BJ (cell line): Measurements from ENCODE around the gene SORBS2. TPM values are rescaled to one million over a fixed set of nuclear protein-coding genes. Genes with fewer than 3 reads are reported as not detected.

Experiments used
- CTCF ChIA-PET: fragments of 350-600 bp; formaldehyde crosslinking; extraction: SDS; loops from one replicate; lab custom pipeline; 2021; ENCODE audit warnings: antibody characterized with exemption, inconsistent platforms; lab: Yijun Ruan, JAX
- POLR2A ChIA-PET: fragments of 300-600 bp; sonication (Branson Sonifier 250); formaldehyde crosslinking; extraction: SDS; loops from one replicate; lab custom pipeline; 2021; ENCODE audit warnings: antibody characterized with exemption; lab: Charles Lee
- DNase-seq: peaks from one replicate; pipeline ENCODE4 v3.0.0-alpha.2; 2011; ENCODE audit warnings: low read depth
- H3K27me3 ChIP-seq: 2 replicates; pipeline ENCODE4 v1.6.0; 2011; ENCODE audit warnings: low read length; ENCODE audit not compliant: control insufficient read depth, insufficient read depth
- H3K36me3 ChIP-seq: 2 replicates; pipeline ENCODE4 v1.5.1; 2011; ENCODE audit warnings: low read length; ENCODE audit not compliant: control insufficient read depth, insufficient read depth
- H3K4me3 ChIP-seq: 2 replicates; pipeline ENCODE4 v1.5.1; 2011; ENCODE audit warnings: low read depth, mild to moderate bottlenecking, control low read depth, low read length
- polyA plus RNA-seq: library from polyadenylated mRNA; depleted of rRNA; stranded (reverse); fragments of >200 nt; gene quantifications from 2 replicates; pipeline ENCODE4 v1.2.3, GENCODE V29; 2011
- TF ChIP-seq, protein P1 (sequence below): IDR thresholded peaks from 2 replicates; pipeline ENCODE4 v1.5.1; 2011; ENCODE audit warnings: low read depth, mild to moderate bottlenecking, control low read depth, inconsistent platforms, low read length, moderate library complexity; ENCODE audit not compliant: insufficient read depth

The SORBS2 gene
- polyA plus RNA-seq, 1 experiment = 9.1 TPM

DNA sequence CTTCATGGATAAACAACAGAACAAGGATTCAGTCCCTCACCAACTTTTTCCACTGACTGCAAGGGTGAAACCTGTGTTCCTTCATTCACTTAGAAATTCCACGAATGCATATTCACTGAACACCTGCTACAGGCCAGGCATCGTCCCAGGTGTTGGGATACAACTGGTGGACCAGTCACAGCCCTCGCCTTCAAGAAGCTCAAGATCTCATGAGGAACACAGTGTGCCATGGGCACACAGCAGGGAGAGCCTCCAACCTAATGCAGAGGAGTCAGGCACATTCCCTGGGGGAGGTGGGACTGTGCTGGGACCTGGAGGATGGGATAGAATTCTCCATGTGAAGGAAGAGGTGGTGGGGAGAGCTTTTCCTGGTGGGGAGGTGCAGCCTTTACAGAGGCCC lies 169.1 kb downstream of the SORBS2 start:
- Histone ChIP-seq H3K36me3 (no peaks in the 10 kb centered on the region), H3K4me3 (no peak overlapping the region), H3K27me3 (peaks cover 6% of the 10 kb centered on the region)
- ChIA-PET POLR2A (no interaction called here), CTCF (interaction anchor here (0.6 to 6.5 kb wide), 3 partner anchors 132 to 395 kb away, joined by 3 to 88 read pairs (median 62); no protein-coding TSS in a partner anchor)
- DNase-seq = no peak
- TF ChIP-seq, protein P1, sequence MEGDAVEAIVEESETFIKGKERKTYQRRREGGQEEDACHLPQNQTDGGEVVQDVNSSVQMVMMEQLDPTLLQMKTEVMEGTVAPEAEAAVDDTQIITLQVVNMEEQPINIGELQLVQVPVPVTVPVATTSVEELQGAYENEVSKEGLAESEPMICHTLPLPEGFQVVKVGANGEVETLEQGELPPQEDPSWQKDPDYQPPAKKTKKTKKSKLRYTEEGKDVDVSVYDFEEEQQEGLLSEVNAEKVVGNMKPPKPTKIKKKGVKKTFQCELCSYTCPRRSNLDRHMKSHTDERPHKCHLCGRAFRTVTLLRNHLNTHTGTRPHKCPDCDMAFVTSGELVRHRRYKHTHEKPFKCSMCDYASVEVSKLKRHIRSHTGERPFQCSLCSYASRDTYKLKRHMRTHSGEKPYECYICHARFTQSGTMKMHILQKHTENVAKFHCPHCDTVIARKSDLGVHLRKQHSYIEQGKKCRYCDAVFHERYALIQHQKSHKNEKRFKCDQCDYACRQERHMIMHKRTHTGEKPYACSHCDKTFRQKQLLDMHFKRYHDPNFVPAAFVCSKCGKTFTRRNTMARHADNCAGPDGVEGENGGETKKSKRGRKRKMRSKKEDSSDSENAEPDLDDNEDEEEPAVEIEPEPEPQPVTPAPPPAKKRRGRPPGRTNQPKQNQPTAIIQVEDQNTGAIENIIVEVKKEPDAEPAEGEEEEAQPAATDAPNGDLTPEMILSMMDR = no peak

DNA sequence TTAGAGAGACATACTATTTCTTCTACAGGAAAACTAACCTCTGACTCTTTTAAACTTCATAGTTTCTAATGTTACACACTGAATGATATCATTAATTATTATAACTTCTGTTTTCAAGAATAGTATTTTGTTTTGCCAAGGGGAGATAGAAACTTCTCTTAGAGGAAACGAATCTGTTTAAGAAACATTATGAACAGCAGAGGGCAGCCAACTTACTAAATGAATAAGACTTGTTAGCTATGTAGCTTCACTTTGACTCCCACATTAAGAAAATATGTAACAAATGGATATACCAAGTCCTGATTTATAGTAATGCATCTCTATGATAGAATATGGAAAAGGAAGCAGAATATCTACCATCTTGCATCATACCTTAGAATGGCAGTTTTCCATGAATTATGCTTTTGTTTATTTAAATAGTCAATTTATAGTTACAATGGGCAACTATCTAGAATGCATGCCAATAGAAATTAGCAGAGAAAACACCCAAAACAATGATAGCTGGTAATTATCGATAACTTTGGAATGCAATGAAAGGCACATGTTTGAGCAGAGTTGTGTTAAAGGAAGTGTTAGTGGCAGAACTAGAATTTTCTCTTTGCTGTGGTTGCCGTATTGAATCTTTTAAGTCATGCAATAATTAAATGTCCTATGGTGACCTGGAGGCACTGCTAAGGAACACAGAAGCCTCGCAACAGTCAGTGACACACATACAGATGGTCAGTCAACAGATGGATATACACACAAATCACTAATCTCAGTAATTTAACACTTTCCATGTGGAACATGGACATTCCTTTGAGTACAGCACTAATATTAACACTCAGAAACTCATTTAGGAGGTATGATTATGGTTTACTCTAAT lies 171.0 kb downstream of the SORBS2 start:
- TF ChIP-seq, protein P1 = peak; percentile 42
- peaks cover 6% of the 10 kb centered on the region for H3K27me3 ChIP-seq
- POLR2A ChIA-PET = interaction anchor here (0.7 kb wide), 1 partner anchor 395 kb away, joined by 10 read pairs; no protein-coding TSS in a partner anchor
- DNase-seq = peak; percentile 12
- H3K36me3 ChIP-seq = no peaks in the 10 kb centered on the region
- CTCF ChIA-PET = interaction anchor here (0.6 to 6.5 kb wide), 13 partner anchors 10 to 401 kb away, joined by 3 to 88 read pairs (median 3); no protein-coding TSS in a partner anchor
- H3K4me3 ChIP-seq = no peak overlapping the region

DNA sequence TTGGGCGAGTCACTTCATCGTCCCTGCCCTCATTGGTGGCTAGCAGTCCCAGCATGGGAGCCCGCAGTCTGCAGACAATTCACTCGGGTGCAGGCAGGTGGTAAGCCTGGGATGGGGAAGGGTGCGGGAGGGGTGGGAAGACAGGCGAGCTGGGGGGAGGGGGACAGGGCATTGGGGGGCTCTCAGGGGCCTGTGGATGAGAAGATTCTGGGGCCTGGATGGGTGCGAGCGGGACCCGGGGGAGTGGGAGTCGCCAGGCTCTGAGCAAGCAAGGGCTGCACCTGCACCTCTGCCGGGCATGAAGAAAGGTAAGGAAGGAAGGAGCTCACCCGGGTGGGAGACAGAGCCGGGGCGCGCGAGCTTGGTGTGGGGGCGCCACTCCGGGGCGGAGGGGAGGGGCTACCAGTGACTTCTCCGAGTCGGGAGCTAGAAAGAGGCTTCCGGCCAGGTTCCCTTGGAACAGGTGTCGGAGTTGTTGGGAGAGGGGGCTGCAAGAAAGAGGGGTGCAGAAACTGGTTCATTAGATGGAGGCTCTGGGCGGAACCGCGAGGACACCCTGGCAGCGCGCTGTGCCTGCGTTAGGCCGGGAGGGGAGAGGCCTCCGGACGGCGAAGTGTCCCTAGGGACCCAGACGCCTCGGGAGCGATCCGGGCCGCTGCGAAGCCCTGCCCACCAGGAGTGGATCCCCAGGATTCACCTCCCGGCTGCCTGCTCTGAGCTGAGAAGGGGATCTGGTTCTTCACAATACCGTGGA lies 173.3 kb downstream of the SORBS2 start:
- POLR2A ChIA-PET = no interaction called here
- no peak for DNase-seq
- CTCF ChIA-PET = interaction anchor here (0.5 to 6.5 kb wide), 6 partner anchors 10 to 404 kb away, joined by 3 to 88 read pairs (median 4); no protein-coding TSS in a partner anchor
- Histone ChIP-seq H3K4me3 (no peak overlapping the region), H3K36me3 (no peaks in the 10 kb centered on the region), H3K27me3 (peaks cover 6% of the 10 kb centered on the region)
- TF ChIP-seq, protein P1 = no peak

DNA sequence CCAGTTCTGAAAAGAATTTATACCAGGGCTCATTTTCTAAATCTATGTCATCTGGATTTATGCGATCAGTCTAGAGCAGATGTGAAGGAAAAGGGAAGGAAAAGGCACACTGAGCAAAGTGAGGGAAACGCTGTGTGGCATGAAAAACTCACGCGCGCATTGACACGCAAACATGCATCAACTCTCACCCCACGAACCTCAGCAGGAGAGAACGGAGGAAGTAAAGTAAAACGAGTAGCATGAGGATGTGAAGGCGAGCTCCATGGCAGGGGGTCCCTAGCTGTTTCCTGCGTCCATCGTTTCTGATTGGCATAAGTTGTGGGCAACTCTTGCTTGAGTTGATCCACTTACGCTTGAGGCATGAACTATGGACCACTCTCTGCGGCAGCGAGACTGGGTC lies 173.9 kb downstream of the SORBS2 start:
- no peak for DNase-seq
- H3K4me3 ChIP-seq = no peak overlapping the region
- ChIA-PET POLR2A (no interaction called here), CTCF (interaction anchor here (0.5 to 6.5 kb wide), 4 partner anchors 186 to 404 kb away, joined by 3 to 88 read pairs (median 32); no protein-coding TSS in a partner anchor)
- H3K27me3 ChIP-seq = peaks cover 6% of the 10 kb centered on the region
- TF ChIP-seq, protein P1 = no peak
- H3K36me3 ChIP-seq = no peaks in the 10 kb centered on the region
